Epithelial cell of proximal tubule (primary cell): ENCODE measurements around the gene MEIS2. TPM values are rescaled to one million over a fixed set of nuclear protein-coding genes. Genes with fewer than 3 reads are reported as not detected.

Source experiments
- DNase-seq: peaks from one replicate; pipeline ENCODE4 v3.0.0-alpha.2; 2011; ENCODE audit warnings: low read depth
- H3K4me3 ChIP-seq: 2 replicates; pipeline ENCODE4 v1.5.1; 2011; ENCODE audit warnings: low read depth, mild to moderate bottlenecking, low read length
- total RNA-seq: library from RNA; depleted of rRNA; stranded (reverse); fragments of >200 nt; gene quantifications from 2 replicates; pipeline ENCODE4 v1.2.3, GENCODE V29; 2015
- TF ChIP-seq, protein P1 (sequence below): conservative IDR thresholded peaks from 2 replicates; pipeline ENCODE4 v1.5.1; 2012; ENCODE audit warnings: low read depth, mild to moderate bottlenecking, low read length

Gene MEIS2
- total RNA-seq, 1 donor from 2014 or later = 14.0 TPM

DNA sequence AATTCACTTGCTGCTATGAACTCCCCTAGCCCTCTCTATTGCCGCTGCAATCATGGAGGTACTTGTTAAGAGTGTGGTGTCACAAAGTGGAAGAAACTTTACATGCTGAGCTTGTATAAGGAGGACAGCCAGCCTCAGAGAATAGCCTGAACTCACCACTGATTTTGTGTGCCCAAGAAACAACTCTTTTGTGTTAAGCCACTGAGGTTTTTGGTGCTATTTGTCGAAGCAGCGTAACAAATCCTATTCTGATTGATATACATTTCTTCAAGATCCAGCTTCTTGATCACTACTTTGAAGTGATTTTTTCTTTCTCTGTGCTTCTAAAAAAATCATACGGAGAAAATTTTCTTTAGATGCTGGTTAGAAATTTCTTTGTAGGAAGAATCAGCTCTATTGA is 132.4 kb downstream of the MEIS2 start:
- H3K4me3 ChIP-seq = no peak overlapping the region
- TF ChIP-seq, protein P1, sequence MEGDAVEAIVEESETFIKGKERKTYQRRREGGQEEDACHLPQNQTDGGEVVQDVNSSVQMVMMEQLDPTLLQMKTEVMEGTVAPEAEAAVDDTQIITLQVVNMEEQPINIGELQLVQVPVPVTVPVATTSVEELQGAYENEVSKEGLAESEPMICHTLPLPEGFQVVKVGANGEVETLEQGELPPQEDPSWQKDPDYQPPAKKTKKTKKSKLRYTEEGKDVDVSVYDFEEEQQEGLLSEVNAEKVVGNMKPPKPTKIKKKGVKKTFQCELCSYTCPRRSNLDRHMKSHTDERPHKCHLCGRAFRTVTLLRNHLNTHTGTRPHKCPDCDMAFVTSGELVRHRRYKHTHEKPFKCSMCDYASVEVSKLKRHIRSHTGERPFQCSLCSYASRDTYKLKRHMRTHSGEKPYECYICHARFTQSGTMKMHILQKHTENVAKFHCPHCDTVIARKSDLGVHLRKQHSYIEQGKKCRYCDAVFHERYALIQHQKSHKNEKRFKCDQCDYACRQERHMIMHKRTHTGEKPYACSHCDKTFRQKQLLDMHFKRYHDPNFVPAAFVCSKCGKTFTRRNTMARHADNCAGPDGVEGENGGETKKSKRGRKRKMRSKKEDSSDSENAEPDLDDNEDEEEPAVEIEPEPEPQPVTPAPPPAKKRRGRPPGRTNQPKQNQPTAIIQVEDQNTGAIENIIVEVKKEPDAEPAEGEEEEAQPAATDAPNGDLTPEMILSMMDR = no peak
- no peak for DNase-seq

DNA sequence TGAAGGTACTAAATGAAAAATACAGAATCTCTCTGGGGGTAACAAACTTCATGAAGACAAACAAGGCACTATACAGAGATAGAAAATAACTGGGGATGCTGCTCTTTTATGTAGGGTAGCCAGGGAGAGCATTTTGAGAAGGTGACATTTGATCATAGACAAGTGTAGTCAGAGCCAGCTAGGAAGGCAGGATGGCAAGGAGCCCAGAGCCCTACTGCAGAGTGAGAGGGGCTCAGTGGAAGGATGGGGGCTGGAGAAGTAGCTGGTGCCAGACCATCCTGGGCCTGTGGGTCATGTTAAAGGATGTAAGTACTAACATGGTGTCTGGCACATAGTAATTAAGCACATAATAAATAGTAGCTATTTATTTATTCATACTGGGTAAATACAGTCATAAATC is 133.6 kb downstream of the MEIS2 start:
- DNase-seq = no peak
- H3K4me3 ChIP-seq = no peak overlapping the region
- TF ChIP-seq, protein P1 = no peak

DNA sequence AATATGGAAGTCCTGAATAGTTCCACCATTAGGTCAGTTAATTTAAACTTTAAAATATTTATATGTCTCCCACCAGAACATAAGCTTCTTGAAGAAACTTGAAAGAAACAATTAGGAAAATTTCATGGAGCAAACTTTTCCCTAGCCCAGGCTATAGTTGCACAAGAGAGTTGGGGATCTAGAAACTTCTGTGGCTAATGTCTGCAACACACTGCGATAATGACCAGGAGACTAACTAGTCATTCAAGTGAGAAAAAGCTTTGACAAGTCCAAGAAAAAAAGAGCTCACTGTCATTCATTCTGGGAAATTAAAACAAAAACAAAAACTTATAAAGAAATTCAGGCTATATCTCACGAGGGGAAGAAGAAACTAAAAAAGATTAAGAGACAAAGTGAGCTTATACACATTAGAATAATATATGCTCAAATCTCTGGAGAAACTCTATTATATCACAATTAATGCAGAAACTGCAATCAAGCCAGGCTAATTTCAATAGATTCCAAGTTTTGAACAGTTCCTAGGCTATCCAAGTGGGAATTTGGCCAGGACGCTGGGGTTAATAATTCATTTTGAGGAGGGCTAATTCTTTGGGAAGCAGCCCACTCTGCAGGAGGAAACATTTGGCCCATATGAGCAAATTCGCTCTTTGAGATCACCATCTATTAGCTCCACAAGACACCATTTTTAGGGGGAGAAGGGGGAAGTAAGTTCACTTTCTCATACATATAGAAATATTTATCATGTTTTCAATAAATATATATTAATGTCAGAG is 134.6 kb downstream of the MEIS2 start:
- TF ChIP-seq, protein P1 = no peak
- no peak overlapping the region for H3K4me3 ChIP-seq
- DNase-seq = no peak

DNA sequence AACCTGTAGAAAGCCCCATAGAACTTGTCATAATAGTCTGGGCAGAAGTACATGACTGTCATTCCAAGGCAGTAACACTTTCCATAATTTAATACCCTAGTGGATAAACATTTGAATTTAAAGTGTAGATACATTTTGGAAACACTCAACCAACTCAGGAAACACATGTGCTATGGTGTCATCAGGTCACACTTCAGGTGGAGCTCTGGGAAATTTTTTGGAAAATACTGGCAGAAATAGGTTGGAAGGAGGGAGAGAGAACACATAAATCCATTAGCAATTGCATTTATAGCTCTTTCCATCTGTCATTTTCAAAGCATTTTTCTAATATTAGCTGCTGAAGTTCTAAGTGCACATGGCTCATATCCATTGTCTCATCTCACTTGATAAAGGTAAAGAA is 135.7 kb downstream of the MEIS2 start:
- TF ChIP-seq, protein P1 = no peak
- H3K4me3 ChIP-seq = no peak overlapping the region
- no peak for DNase-seq

DNA sequence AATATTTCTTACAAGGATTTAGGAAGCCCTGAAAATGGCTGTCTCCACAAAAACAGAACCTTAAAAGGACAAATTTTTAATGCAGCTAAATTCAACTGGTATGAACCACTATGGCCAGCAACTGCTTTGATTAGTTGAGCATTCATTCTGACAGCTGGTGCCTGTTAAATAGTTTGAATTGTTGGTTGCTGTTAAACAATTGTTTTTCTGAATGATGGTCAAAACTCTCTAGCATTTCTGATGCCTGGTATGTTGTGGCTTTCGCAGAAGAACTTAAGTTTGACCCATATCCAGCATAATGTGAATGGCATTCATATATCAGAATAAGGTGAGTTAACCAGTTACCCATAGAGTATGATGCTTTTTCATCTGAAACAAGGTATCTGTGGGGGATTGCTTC is 138.4 kb downstream of the MEIS2 start:
- H3K4me3 ChIP-seq = no peak overlapping the region
- no peak for DNase-seq
- TF ChIP-seq, protein P1 = no peak

DNA sequence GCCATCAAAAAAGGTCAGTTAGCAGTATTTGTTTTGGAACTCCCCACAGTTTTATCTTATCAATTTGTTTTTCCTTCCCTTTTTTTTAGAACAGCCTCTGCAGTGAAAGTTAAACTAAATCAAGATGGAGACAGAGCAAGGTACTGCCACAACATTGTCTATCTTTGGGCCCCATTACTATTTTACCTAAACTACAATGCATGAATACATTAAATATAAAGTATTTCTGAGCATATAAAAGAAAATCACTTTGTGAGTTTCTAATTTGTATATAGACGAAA is 139.5 kb downstream of the MEIS2 start:
- TF ChIP-seq, protein P1 = no peak
- DNase-seq = no peak
- H3K4me3 ChIP-seq = no peak overlapping the region
